ENCODE results near the gene UBE3C. TPM values are rescaled to one million over a fixed set of nuclear protein-coding genes. Genes with fewer than 3 reads are reported as not detected.

Gene UBE3C
- total and polyA plus RNA-seq, 2 donors (not counting 3 experiments of a cell fraction or from before 2014, with no cell fraction given) = 45.1 to 77.3 TPM

GRCh38 chr7:157112706-157113105 lies 26.0 kb upstream of the UBE3C start:
- Histone ChIP-seq H3K9ac (replicated peaks; ENCODE audit: extremely low read depth, insufficient read depth, low read length) (no peak overlapping the region), H3K27me3 (ENCODE audit: control insufficient read depth in 2 of 2, insufficient read depth in 2 of 2, low read length in 2 of 2) (no peaks in the 10 kb centered on the region), H3K27ac (ENCODE audit: insufficient read depth, low read depth, low read length) (no peak overlapping the region), H3K79me2 (ENCODE audit: control insufficient read depth, insufficient read depth, low read length) (no peaks in the 10 kb centered on the region), H3K36me3 (ENCODE audit: control insufficient read depth in 2 of 2, extremely low read depth in 1 of 2, insufficient read depth in 2 of 2, low read length in 2 of 2) (no peaks in the 10 kb centered on the region), H3K4me2 (ENCODE audit: insufficient read depth, low read length) (no peak overlapping the region), H3K9me1 (replicated peaks; ENCODE audit: control insufficient read depth, extremely low read depth, insufficient read depth, low read length) (no peaks in the 10 kb centered on the region), H3K9me3 (replicated peaks; ENCODE audit: control insufficient read depth, insufficient read depth, low read length) (no peaks in the 10 kb centered on the region), H3K4me3 (replicated peaks in 1 of 3; ENCODE audit: insufficient read depth in 1 of 3, low read depth in 1 of 3, low read length in 3 of 3) (no peak overlapping the region), H4K20me1 (replicated peaks; ENCODE audit: control insufficient read depth, extremely low read depth, insufficient read depth, low read length) (no peaks in the 10 kb centered on the region), H3K4me1 (ENCODE audit: control insufficient read depth, extremely low read depth, insufficient read depth, low read length) (no peaks in the 10 kb centered on the region), H2AFZ (ENCODE audit: low read depth, low read length) (no peak overlapping the region)
- FAIRE-seq = no peak
- intact Hi-C loops (cut with micrococcal nuclease) = no loop called here
- TF ChIP-seq JUN (IDR thresholded peaks at IDR 0.05; ENCODE audit: borderline replicate concordance, insufficient read depth, insufficient read length, low read depth) (no peak), GATA2 (IDR thresholded peaks at IDR 0.05; ENCODE audit: insufficient read depth, insufficient read length, low read depth, low read length) (no peak), MYC (IDR thresholded peaks at IDR 0.05; ENCODE audit: low read depth, low read length) (no peak), FOS (IDR thresholded peaks at IDR 0.05; ENCODE audit: borderline replicate concordance, insufficient read depth, low read length) (no peak), POLR2AphosphoS5 (IDR thresholded peaks at IDR 0.05; ENCODE audit: insufficient read depth, low read depth, low read length) (no peak), POLR2A (IDR thresholded peaks at IDR 0.05; ENCODE audit: low read depth, low read length) (no peak), EZH2 (IDR thresholded peaks at IDR 0.05; ENCODE audit: borderline replicate concordance, low read depth, low read length, severe bottlenecking) (no peak)
- TF ChIP-seq, protein P1, sequence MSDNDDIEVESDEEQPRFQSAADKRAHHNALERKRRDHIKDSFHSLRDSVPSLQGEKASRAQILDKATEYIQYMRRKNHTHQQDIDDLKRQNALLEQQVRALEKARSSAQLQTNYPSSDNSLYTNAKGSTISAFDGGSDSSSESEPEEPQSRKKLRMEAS (IDR thresholded peaks at IDR 0.05; ENCODE audit: insufficient read depth, insufficient read length) = no peak
- TF ChIP-seq, protein P2, sequence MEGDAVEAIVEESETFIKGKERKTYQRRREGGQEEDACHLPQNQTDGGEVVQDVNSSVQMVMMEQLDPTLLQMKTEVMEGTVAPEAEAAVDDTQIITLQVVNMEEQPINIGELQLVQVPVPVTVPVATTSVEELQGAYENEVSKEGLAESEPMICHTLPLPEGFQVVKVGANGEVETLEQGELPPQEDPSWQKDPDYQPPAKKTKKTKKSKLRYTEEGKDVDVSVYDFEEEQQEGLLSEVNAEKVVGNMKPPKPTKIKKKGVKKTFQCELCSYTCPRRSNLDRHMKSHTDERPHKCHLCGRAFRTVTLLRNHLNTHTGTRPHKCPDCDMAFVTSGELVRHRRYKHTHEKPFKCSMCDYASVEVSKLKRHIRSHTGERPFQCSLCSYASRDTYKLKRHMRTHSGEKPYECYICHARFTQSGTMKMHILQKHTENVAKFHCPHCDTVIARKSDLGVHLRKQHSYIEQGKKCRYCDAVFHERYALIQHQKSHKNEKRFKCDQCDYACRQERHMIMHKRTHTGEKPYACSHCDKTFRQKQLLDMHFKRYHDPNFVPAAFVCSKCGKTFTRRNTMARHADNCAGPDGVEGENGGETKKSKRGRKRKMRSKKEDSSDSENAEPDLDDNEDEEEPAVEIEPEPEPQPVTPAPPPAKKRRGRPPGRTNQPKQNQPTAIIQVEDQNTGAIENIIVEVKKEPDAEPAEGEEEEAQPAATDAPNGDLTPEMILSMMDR (IDR thresholded peaks at IDR 0.05; ENCODE audit: extremely low read depth in 1 of 2, insufficient read depth in 1 of 2, low read depth in 1 of 2, low read length in 2 of 2) = no peak
- CTCF ChIA-PET = interaction anchor here (0.6 kb wide), 1 partner anchor 100 kb away, joined by 3 read pairs; no protein-coding TSS in a partner anchor
- dilution Hi-C loops (cut with MboI; ENCODE audit: extremely low pct_ligation_motif_present, low sequenced_read_pairs) = no loop called here
- DNase-seq (ENCODE audit: low read depth, low spot score) = no peak
- POLR2A ChIA-PET = no interaction called here
- BruUV-seq (replicated peaks) = no TSS peak

Measured in endothelial cell of umbilical vein (primary cell).